Peyer's patch (tissue), 4 donors: ENCODE data around the gene EPB41L4B.

Source experiments
- CTCF ChIP-seq, 6 experiments: fragments of 450-650 bp in 4 of 6; fragments of 200-600 bp in 2 of 6; sonication (generic) in 1 of 6; IDR thresholded peaks; one replicate each; pipeline ENCODE4 v1.5.1; 2017 to 2019; ENCODE audit warnings: antibody characterized with exemption in 6 of 6, mild to moderate bottlenecking in 3 of 6, moderate library complexity in 1 of 6
- POLR2A ChIP-seq, 2 donors: fragments of 450-650 bp; IDR thresholded peaks; one replicate each; pipeline ENCODE4 v1.5.1; 2017; ENCODE audit warnings: antibody characterized with exemption in 2 of 2, mild to moderate bottlenecking in 2 of 2, moderate library complexity in 2 of 2

GRCh38 chr9:109176963-109177362 lies 143.9 kb downstream of the EPB41L4B start:
- TF ChIP-seq CTCF (IDR thresholded peaks at IDR 0.05) (no peak), POLR2A (IDR thresholded peaks at IDR 0.05) (no peak)
